ENCODE results near the gene KRTAP10-6. TPM values are rescaled to one million over a fixed set of nuclear protein-coding genes. Genes with fewer than 3 reads are reported as not detected.

The KRTAP10-6 gene
- total and polyA plus RNA-seq, 3 donors from 2014 or later = not detected

- no peak overlapping the region for H3K4me3 ChIP-seq
- no peaks in the 10 kb centered on the region for H3K4me1 ChIP-seq
- H3K27ac ChIP-seq = no peak overlapping the region
- 71 to 83% methylated on average over 4 of the region's 4 CpGs for WGBS, 2 donors
- no peaks in the 10 kb centered on the region for H3K36me3 ChIP-seq (ENCODE audit: low read depth, missing control alignments)
- intact Hi-C loops (cut with DNase I; ENCODE audit: low total_unique reads) = no loop called here
- no peak for TF ChIP-seq POLR2A (IDR thresholded peaks at IDR 0.05)
- no peak for TF ChIP-seq CTCF (IDR thresholded peaks at IDR 0.05)
- no peaks in the 10 kb centered on the region for H3K9me3 ChIP-seq
- DNase-seq = no peak
- H3K27me3 ChIP-seq = no peaks in the 10 kb centered on the region
Observed at GRCh38 chr21:44571296-44571695, 21.0 kb downstream of the KRTAP10-6 start.

GRCh38 chr21:44569861-44570517 is 22.3 kb downstream of the KRTAP10-6 start:
- Histone ChIP-seq H3K9me3 (no peaks in the 10 kb centered on the region), H3K4me1 (no peaks in the 10 kb centered on the region), H3K36me3 (ENCODE audit: low read depth, missing control alignments) (no peaks in the 10 kb centered on the region), H3K27ac (no peak overlapping the region), H3K27me3 (no peaks in the 10 kb centered on the region), H3K4me3 (no peak overlapping the region)
- no peak for DNase-seq
- 86 to 90% methylated on average over 6 to 12 of the region's 12 CpGs for WGBS, 2 donors
- TF ChIP-seq POLR2A (IDR thresholded peaks at IDR 0.05) (no peak), CTCF (IDR thresholded peaks at IDR 0.05) (no peak)
- intact Hi-C loops (cut with DNase I; ENCODE audit: low total_unique reads) = no loop called here

- H3K9me3 ChIP-seq = no peaks in the 10 kb centered on the region
- H3K27me3 ChIP-seq = no peaks in the 10 kb centered on the region
- H3K4me3 ChIP-seq = no peak overlapping the region
- H3K36me3 ChIP-seq (ENCODE audit: low read depth, missing control alignments) = no peaks in the 10 kb centered on the region
- DNase-seq = no peak
- no peaks in the 10 kb centered on the region for H3K4me1 ChIP-seq
- WGBS, 2 donors = 74 to 85% methylated on average over 20 to 27 of the region's 27 CpGs
- intact Hi-C loops (cut with DNase I; ENCODE audit: low total_unique reads) = no loop called here
- no peak overlapping the region for H3K27ac ChIP-seq
- TF ChIP-seq CTCF (IDR thresholded peaks at IDR 0.05) (no peak), POLR2A (IDR thresholded peaks at IDR 0.05) (no peak)
Observed at GRCh38 chr21:44568667-44569556, 23.4 kb downstream of the KRTAP10-6 start.

GRCh38 chr21:44568261-44568660 is 24.0 kb downstream of the KRTAP10-6 start:
- DNase-seq = no peak
- Histone ChIP-seq H3K27ac (no peak overlapping the region), H3K27me3 (no peaks in the 10 kb centered on the region), H3K4me1 (no peaks in the 10 kb centered on the region), H3K36me3 (ENCODE audit: low read depth, missing control alignments) (no peaks in the 10 kb centered on the region), H3K4me3 (no peak overlapping the region), H3K9me3 (no peaks in the 10 kb centered on the region)
- intact Hi-C loops (cut with DNase I; ENCODE audit: low total_unique reads) = no loop called here
- TF ChIP-seq CTCF (IDR thresholded peaks at IDR 0.05) = no peak
- TF ChIP-seq POLR2A (IDR thresholded peaks at IDR 0.05) = no peak
- WGBS, 2 donors = 73 to 89% methylated on average over 6 to 12 of the region's 12 CpGs

Data from testis (tissue), 3 donors.